Amniotic stem cell (primary cell): ENCODE data around the gene HS2ST1.
"Not testable (repeated sequence)": the region's sequence is repeated elsewhere in the genome, so short reads cannot be mapped to it uniquely, and the experiment has no call there.

ENCODE experiments used
- DNase-seq: peaks from one replicate; lab custom pipeline; 2025; lab: John Stamatoyannopoulos, UW

The HS2ST1 gene

DNA sequence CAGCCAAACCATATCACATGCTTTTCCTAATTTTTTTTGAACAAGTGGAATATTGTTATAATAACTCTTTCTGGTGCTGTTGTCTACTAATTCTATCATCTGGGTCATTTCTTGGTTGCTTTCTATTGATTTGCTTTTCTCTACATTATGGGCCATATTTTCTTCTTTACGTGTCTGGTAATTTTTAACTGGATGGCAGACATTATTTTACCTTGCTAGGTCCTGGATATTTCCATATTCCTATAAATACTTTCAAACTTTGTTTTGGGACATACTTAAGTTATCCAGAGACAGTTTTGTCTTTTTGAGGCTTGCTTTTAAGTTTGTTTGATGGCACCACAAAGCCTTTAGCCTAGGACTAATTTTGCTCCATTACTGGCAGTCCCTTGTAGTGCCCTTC, 11.3 kb downstream of the HS2ST1 start:
- no peak for DNase-seq

DNA sequence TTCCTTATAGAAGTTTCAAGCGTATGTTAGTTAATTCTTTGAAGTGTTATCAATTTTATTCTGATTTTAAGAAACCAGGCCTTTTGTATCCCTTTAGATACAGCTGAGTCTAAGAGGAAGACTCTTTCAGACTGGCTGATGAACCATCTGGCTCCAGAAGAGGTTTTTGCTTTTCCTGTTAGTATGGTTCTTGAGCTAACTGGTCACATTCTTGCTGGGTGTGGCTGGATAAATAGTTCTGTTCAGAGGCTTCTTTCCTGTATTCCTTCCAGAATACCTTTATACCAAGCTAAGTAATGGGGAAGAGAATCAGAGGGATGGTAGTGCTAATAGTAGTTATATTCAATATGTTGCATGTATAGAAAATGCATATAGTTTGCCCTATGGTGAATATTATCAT, 12.4 kb downstream of the HS2ST1 start:
- DNase-seq, result no peak

DNA sequence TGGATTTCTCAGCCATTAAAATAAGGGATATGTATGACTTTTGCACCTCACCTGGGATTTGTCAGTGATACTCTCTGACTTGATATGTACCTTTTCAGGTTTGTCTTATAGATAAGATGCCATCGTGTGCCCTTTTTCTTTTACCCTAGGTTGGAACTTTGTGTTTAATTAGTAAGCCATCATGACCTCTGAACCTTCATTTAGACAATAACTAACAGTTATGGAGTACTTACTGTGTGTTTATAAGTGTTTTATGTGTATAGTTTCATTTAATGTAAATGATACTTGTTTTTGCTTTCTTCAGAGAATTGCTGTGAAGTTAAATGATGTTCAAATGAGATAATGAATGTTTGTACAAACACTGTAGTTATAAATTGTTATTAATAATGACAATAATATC, 14.4 kb downstream of the HS2ST1 start:
- no peak for DNase-seq

DNA sequence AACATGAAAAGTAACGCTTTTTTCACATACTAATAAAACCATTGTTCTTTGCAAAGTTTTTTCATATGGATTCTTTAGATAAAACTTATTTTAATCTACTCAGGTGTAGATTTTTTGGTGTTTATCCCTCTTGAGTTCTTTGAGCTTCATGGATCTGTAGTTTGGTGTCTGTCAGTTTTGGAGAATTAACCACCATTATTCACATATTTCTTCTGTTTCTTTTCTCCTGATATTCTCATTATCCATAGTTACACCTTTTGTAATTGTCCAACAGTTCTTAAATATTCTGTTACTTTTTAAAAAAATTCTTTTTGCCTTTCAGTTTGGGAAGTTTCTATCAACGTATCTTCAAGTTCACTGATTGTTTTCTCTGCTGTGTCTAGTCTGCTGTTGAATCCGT, 18.6 kb downstream of the HS2ST1 start:
- DNase-seq, result no peak

DNA sequence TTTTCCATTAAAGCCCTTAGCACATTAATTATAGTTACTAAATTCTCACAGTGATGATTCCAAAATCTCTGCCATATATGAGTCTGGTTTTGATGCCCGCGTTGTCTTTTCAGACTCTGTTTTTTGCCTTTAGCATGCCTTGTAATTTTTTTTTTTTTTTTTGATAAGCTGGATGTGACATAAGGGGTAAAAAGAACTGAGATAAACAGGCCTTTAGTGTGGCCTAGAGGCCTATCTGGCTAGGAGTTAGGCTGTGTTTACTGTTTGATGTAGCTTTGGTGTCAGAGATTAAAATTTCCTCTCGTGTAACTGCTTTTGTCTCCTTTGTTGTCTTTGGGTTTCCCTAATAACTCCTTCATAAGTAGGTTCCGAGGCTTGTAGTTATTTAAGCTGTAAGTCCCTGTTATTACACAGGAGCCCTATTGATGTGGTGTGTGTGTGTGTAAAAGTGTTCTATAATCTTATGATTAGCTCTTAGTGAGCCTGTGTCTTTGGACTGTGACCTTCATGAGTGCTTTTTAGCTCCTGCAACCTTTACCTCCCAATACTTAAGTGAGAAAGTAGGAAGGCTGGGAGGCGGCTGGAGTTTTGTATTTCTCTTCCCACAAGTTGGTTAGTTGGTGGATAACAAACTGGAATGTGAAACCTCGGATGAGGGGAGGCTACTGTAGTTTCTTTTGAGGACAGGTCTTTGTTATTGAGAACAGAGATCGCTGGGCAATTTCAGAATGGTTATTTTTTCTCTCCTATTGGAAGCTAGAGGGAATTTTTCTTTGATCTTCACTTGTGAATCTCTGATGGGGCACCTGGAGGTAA, 19.3 kb downstream of the HS2ST1 start:
- DNase-seq, result no peak

DNA sequence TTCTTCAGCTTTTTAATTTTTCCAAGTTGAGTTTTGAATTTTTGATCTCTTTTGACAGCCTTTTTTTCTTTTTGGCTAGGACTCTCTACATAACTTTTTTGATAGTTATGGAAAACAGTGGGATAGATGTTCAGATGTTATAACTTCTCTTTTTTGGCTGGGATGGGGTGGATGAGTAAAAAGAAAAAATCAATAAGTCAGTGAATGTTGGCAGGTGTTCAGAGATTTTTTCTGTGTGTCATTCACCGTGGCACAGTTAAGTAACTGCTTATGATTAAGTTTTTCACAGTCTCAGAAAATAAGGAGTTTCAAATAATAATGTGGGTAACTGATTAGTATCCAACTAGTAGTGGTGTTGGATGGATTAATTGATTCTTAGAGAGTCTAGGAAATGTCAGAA, 24.0 kb downstream of the HS2ST1 start:
- no peak for DNase-seq

DNA sequence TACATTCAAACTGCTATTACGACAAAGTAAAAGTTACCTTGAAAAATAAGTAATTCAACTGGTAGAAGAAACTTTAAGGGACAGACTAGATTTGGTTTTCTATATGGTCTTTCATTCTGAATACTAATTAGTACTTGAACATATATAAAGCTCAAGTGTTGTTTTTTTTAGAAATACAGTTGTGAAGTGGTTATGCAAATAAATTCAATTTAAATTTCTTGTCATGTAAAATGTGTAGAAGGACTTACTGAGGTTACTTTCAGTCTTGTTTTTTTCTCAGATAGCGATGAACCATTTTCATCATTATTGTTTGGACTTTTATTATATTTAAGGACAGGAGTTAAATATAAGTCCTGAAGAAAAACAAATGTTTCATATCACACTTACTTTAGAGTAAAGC, 24.4 kb downstream of the HS2ST1 start:
- DNase-seq, result no peak

DNA sequence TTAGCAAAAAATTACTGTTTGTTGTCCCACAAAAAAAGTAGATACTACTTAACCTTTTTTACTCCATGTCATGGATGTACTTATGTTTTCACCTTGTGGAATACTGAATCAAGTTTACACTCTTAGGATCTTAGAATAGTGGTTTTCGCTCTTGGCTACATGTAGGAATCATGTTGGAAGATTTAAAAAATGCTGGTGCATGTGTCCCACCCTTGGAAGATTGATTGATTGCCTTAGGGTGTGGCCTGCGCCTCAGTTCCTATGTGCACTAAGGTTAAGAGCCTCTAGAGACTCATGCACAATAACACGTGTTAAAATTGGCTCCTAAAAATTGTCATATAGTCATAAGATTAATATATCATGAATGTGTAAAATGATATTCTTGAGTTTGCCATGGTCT, 25.0 kb downstream of the HS2ST1 start:
- no peak for DNase-seq

DNA sequence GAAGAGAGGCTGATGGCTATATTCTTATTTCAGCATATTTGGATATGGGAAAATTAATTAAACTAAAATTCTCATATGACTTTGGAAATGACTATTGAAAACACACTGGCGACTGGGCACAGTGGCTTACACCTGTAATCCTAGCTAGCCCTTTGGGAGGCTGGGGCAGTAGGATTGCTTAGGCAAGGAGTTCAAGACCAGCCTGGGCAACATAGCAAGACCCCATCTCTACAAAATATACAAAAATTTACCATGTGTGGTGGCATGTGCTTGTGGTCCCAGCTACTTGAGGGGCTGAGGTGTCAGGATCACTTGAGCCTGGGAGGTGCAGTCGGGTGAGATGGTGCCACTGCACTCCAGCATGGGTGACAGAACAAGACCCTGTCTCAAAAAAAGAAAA, 26.2 kb downstream of the HS2ST1 start:
- no peak for DNase-seq

DNA sequence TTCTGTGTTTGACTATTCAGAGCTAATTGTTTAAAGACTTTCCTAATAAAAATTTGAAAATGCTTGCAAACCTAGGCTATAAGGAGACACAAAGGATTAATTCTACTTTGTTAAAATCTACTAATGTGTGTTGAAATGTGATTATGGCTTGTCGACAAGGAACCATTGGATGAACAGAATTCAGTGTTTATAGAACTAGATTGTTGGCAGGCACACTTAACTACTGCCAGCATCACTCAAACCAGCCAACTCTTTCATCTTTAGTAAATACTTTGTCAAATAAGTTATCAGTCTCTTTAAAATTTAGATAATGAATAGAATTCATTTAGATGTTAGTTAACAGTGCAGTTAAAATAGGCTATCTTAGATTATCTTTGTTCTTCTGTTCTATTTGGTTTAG, 27.6 kb downstream of the HS2ST1 start:
- no peak for DNase-seq

DNA sequence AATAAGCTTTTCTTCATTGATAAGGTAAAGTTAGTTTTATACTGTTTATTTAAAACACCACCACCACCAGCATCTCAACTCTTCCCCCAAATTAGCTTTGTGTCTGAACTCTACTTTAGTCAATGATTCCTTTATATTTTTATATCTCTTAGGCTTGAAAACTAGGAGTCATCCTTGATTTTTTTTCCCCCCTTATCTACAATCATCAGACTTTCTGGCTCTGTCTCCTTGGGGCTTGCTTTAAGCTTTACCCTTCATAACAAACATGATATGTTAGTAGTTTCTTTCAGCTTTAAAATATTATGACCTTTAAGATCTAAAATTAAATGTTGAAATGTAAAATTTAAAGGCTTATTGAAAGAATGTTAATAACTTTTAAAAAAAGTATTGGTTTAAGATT, 28.3 kb downstream of the HS2ST1 start:
- DNase-seq, result no peak

DNA sequence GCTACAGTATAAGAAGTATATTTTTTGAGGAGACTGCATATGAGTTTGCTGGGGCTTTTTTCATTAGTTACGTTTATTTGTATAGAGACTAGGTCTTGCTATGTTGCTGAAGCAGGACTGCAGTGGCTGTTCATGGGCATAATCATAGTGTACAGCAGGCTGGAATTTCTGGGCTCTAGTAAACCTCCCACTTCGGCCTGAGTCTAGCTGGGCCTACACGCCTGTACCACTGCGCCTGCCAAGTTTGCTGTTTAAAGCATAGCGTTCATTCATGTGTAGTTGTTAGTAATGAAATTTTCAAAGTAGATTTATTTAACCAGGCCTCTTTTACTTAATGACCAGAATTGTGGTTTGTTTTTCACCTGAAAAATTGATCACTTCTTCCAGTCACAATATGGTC, 33.8 kb downstream of the HS2ST1 start:
- no peak for DNase-seq

DNA sequence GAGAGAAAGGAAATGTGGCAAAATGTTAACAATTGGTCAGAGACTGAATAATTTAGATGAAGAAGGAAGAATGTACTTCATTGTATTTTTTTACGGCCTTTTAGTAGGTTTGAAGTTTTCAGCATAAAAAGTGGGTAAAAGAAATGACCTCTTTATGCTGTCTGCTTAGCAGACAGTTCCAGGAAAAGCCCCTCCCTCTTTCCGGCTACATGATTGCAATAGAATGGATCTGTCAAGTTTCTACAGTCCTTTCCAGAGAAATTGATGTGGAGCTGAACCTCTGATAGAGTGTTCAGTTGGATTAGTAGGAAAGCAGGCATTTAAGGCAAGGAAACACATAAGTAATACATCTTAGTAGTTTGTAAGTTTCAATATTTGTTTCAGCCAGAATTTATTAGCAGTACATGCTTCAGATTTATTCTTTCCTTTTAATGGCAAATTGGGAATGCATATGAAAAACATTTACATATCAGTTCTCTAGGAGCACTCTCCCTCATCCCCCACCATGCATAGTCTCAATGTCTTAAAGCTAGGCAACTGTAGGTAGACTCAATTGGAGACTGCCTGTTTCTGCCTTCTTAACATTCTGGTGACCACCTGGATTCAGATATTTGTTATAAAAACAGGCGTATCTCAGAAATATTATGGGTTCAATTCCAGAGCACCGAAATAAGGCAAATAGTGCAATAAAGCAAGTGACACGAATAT, 36.4 kb downstream of the HS2ST1 start:
- DNase-seq, result no peak

DNA sequence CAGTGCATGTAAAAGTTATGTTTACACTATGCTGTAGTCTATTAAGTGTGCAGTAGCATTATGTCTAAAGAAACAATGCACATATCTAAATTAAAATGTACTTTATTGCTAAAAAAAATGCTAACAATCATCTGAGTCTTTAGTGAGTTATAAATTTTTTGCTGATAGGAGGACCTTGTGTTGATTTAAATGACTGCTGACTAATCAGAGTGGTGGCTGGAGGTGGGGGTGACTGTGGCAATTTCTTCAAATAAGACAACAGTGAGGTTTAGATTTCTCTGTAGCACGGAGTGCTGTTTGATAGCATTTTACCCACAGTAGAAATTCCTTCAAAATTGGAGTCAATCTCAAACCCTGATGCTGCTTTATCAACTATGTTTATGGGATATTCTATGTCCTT, 37.0 kb downstream of the HS2ST1 start:
- no peak for DNase-seq

DNA sequence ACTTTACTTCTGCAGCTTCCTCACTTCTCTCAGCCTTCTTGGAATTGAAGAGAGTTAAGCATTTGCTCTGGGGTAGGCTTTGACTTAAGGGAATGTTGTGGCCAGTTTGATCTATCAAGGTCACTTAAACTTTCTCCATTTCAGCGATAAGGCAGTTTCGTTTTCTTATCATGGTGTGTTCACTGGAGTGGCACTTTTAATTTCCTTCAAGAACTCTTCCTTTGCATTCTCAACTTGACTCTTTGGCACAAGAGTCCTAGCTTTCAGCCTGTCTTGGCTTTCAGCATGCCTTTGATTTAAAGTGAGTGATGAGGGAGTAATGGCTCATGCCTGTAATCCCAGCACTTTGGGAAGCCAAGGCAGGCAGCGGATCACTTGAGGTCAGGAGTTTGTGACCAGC, 38.7 kb downstream of the HS2ST1 start:
- no peak for DNase-seq

DNA sequence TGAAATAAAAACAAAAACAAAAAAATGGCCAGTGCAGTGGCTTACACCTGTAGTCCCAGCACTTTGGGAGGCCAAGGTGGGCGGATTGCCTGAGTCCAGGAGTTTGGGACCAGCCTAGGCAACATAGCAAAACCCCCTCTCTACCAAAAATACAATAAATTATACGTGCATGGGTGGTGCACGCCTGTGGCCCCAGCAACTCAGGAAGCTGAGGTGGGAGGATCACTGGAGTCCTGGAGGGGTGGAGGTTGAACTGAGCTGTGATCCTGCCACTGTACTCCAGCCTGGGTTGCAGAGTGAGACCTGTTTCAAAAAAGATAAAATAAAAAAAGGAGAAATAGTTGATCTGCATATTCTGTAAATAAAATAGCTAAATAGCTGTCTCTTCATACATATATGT, 41.2 kb downstream of the HS2ST1 start:
- DNase-seq, result no peak

DNA sequence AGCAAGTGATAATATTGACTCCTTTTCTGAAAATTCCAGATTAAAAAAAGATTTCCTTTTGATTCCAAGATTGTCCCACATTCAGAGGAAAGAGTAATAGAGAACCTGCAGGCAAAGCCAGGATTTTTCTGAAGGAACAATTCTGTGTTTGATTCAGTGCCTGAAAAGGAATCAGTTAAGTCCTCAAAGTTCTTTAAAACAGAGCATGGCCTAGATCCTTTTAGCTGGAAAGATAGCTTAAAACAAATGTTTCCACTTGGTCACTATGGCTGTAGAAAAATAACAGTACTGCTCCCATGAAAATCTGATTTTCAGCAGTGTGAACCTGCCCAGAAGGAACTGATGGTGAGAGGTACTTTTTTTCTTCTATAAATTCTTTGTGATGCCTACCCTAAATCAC, 41.8 kb downstream of the HS2ST1 start:
- no peak for DNase-seq

DNA sequence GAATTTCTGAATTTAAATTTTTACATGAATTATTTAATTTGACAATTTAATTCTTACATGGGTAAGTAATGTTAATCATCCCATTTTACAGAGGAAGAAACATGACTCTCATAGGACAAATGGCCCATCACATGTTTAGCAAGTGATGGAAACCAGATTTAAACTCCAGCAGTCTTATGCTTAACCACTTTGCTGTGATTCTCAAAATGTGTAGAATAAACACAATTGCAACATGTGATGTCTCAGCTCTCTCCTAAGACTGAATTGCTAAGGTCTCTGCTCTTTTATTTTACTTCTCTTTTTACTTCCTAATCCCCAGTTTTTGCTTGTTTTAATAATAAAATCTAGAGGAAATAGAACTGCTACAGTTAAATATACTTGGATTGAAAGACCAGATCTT, 42.8 kb downstream of the HS2ST1 start:
- no peak for DNase-seq

DNA sequence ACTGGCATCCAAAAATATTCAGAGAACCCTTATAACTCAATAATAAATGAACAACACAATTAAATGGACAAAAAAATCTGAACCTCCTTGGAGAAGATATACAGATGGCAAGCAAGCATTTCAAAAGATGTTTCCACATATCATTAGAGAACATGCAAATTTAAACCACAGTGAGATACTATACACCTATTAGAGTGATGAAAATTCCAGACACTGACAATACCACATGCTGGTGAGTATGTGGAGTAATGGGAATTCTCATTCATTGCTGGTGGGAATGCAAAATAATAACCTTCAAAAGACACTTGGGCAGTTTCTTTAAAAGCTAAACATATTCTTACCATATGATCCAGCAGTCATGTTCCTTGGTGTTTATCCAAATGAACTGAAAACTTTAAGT, 46.1 kb downstream of the HS2ST1 start:
- no peak for DNase-seq

DNA sequence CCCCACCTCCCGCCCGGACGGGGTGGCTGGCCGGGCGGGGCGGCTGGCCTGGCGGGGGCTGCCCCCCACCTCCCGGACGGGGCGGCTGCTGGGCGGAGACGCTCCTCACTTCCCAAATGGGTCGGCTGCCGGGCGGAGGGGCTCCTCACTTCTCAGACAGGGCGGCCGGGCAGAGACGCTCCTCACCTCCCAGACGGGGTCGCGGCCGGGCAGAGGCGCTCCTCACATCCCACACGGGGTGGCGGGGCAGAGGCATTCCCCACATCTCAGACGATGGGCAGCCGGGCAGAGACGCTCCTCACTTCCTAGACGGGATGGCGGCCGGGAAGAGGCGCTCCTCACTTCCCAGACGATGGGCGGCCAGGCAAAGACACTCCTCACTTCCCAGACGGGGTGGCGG, 49.4 kb downstream of the HS2ST1 start:
- not testable (repeated sequence) for DNase-seq

DNA sequence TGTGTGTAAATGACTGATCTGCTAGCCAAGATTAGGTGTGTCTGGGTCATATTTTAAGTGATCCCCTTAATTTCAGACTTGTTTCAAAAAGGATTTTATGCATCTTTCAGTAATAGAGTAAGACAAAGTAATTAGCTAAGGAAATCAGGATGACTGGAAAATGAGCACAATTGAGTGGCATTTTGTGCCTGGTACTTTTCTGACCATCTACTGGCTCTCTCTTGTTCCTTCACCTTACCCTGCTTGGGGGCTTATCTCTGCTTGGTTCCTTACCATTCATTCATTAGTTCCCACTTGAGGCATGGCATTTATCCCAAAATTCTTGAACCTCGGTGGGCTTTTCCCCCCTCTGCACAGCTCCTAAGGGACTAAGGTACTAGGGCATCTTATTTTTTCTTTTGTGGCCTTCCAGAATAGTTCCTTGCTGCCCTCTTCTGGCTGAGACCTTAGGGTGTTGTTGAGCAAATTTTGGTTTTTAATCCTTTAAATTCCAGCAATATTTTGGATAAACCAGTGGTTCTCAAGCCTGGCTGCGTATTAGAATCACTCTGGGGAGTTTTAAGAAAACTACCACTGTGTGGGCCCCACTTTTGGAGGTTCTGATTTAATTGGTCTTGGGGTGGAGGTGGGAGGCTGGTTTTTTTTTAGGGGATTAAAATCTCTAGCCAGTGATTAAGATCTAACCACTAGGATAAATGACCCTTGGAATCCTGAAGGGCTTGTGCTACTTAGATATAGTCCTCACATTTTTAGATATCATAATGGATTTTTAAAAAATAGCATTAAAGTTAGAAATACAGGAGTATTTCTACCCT, 50.8 kb downstream of the HS2ST1 start:
- peak; percentile 18 for DNase-seq

DNA sequence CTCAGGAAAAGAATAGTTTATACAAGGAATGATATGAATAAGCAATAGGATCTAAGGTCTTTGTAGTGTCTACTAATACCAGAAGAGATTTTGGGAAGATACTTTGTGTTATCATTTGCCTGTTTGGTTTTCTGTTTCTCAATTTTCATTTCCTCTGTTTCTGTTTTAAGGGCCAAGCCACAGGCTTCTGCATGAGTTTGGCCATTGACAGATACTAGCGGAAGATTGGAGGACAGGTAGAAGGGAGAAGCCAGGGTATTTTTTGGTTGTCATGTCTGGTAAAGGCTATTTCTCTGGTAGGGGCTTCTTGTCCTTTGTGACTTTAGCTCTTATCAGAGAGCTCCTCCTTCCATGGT, 51.4 kb downstream of the HS2ST1 start:
- DNase-seq, result no peak

DNA sequence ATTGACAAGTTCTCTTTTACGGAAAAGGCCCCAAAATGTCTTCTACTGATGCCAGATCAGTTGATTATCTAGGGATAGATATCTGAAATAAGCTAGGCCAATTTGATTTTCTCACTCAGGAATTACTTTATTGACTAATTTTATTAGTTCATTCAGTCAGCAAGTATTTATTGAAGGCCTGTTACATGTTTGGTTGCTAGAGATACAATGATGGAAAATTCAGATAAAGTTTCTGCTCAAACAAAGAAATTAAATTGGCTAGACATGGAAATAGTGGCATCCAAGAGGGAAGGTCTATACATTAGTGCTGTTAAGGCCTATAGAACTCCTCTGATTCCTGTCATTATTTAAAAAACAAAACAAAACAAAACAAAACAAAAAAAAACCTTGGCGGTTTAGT, 56.5 kb downstream of the HS2ST1 start:
- no peak for DNase-seq
